Tibial nerve (tissue), 3 donors: ENCODE results near the gene ANKS1A.

Experiments used
- POLR2A ChIP-seq, 2 donors: fragments of 450-650 bp; IDR thresholded peaks; one replicate each; pipeline ENCODE4 v1.6.1; 2017; ENCODE audit warnings: antibody characterized with exemption in 2 of 2, mild to moderate bottlenecking in 2 of 2, moderate library complexity in 2 of 2
- TF ChIP-seq, protein P1 (sequence below), 5 experiments: fragments of 200-600 bp in 3 of 5; fragments of 450-650 bp in 2 of 5; sonication (generic) in 3 of 5; IDR thresholded peaks; one replicate each; pipeline ENCODE4 v1.5.1; 2016 to 2019; ENCODE audit warnings: antibody characterized with exemption in 5 of 5, mild to moderate bottlenecking in 3 of 5, moderate library complexity in 2 of 5

- no peak for TF ChIP-seq POLR2A (IDR thresholded peaks at IDR 0.05)
- TF ChIP-seq, protein P1, sequence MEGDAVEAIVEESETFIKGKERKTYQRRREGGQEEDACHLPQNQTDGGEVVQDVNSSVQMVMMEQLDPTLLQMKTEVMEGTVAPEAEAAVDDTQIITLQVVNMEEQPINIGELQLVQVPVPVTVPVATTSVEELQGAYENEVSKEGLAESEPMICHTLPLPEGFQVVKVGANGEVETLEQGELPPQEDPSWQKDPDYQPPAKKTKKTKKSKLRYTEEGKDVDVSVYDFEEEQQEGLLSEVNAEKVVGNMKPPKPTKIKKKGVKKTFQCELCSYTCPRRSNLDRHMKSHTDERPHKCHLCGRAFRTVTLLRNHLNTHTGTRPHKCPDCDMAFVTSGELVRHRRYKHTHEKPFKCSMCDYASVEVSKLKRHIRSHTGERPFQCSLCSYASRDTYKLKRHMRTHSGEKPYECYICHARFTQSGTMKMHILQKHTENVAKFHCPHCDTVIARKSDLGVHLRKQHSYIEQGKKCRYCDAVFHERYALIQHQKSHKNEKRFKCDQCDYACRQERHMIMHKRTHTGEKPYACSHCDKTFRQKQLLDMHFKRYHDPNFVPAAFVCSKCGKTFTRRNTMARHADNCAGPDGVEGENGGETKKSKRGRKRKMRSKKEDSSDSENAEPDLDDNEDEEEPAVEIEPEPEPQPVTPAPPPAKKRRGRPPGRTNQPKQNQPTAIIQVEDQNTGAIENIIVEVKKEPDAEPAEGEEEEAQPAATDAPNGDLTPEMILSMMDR (IDR thresholded peaks at IDR 0.05): no peak
Measured at GRCh38 chr6:35057449-35058357, 168.6 kb downstream of the ANKS1A start.
